GM23338 (cell line): ENCODE data around the gene TENT4B. TPM values are rescaled to one million over a fixed set of nuclear protein-coding genes. Genes with fewer than 3 reads are reported as not detected.

Experiments used
- ATAC-seq: fragments of 200-7000 bp; cut with Tn5 transposase; 3 replicates; pipeline ENCODE4 v1.9.1; 2020
- DNase-seq: peaks from one replicate; pipeline ENCODE4 v3.0.0-alpha.2; 2015; ENCODE audit warnings: low spot score
- H2AFZ ChIP-seq: fragments of 200-600 bp; sonication (generic); 2 replicates; pipeline ENCODE4 v1.8.0; 2016; ENCODE audit warnings: antibody characterized with exemption, mild to moderate bottlenecking, moderate library complexity
- H3F3A ChIP-seq: fragments of 200-600 bp; sonication (generic); replicated peaks from 2 replicates; pipeline ENCODE4 v1.8.0; 2017; ENCODE audit warnings: antibody characterized with exemption, mixed run types, low read depth
- H3K27ac ChIP-seq: fragments of 200-600 bp; sonication (generic); 2 replicates; pipeline ENCODE4 v1.6.1; 2016; ENCODE audit warnings: low read depth
- H3K27me3 ChIP-seq: fragments of 200-600 bp; sonication (generic); 2 replicates; pipeline ENCODE4 v1.8.0; 2016; ENCODE audit warnings: mild to moderate bottlenecking, mixed run types, moderate library complexity; ENCODE audit not compliant: insufficient read depth
- H3K36me3 ChIP-seq: fragments of 200-600 bp; sonication (generic); 2 replicates; pipeline ENCODE4 v1.8.0; 2016; ENCODE audit warnings: mild to moderate bottlenecking; ENCODE audit not compliant: insufficient read depth
- H3K4me1 ChIP-seq: fragments of 200-600 bp; sonication (generic); 2 replicates; pipeline ENCODE4 v1.8.0; 2016; ENCODE audit warnings: mild to moderate bottlenecking, moderate library complexity; ENCODE audit not compliant: insufficient read depth
- H3K4me2 ChIP-seq: fragments of 200-600 bp; sonication (generic); 2 replicates; pipeline ENCODE4 v1.7.1; 2017; ENCODE audit warnings: mixed run types
- H3K4me3 ChIP-seq: fragments of 200-600 bp; sonication (generic); 2 replicates; pipeline ENCODE4 v1.6.1; 2016; ENCODE audit warnings: mixed run types
- H3K79me2 ChIP-seq: fragments of 200-600 bp; sonication (generic); replicated peaks from 2 replicates; pipeline ENCODE4 v1.8.0; 2017; ENCODE audit warnings: mild to moderate bottlenecking; ENCODE audit not compliant: insufficient read depth
- H3K9me2 ChIP-seq: fragments of 200-600 bp; sonication (generic); 2 replicates; pipeline ENCODE4 v1.8.0; 2017; ENCODE audit not compliant: insufficient read depth
- H4K20me1 ChIP-seq: fragments of 200-600 bp; sonication (generic); replicated peaks from 2 replicates; pipeline ENCODE4 v1.8.0; 2017; ENCODE audit warnings: mild to moderate bottlenecking; ENCODE audit not compliant: insufficient read depth
- H3K27ac Mint-ChIP-seq: 2 replicates; pipeline ENCODE4 v1.8.0; 2020; ENCODE audit warnings: inconsistent platforms, mild to moderate bottlenecking, moderate library complexity, mixed read lengths
- H3K27me3 Mint-ChIP-seq: 3 replicates; pipeline ENCODE4 v1.8.0; 2022; ENCODE audit warnings: low read depth, mild to moderate bottlenecking, moderate library complexity, mixed read lengths, inconsistent platforms; ENCODE audit not compliant: insufficient read depth, poor library complexity
- H3K36me3 Mint-ChIP-seq: 3 replicates; pipeline ENCODE4 v1.8.0; 2021; ENCODE audit warnings: low read depth, mild to moderate bottlenecking, inconsistent platforms, moderate library complexity, mixed read lengths
- H3K4me1 Mint-ChIP-seq: 3 replicates; pipeline ENCODE4 v1.8.0; 2020; ENCODE audit warnings: mild to moderate bottlenecking, inconsistent platforms, mixed read lengths
- H3K4me3 Mint-ChIP-seq: 3 replicates; pipeline ENCODE4 v1.8.0; 2021; ENCODE audit warnings: moderate library complexity, mild to moderate bottlenecking, inconsistent platforms, mixed read lengths
- H3K9me3 Mint-ChIP-seq: 3 replicates; pipeline ENCODE4 v1.8.0; 2020; ENCODE audit warnings: moderate library complexity, mild to moderate bottlenecking, inconsistent platforms, mixed read lengths
- EZH2 ChIP-seq: fragments of 200-600 bp; sonication (generic); IDR thresholded peaks from one replicate; pipeline ENCODE4 v1.8.0; 2017; ENCODE audit warnings: antibody characterized with exemption, mild to moderate bottlenecking, low read depth; ENCODE audit not compliant: unreplicated experiment
- POLR2AphosphoS5 ChIP-seq: IDR thresholded peaks from 2 replicates; pipeline ENCODE4 v1.6.1; 2016; ENCODE audit warnings: antibody characterized with exemption, low read depth
- STAT1 ChIP-seq: IDR thresholded peaks from one replicate; pipeline ENCODE4 v1.6.1; 2016; ENCODE audit warnings: antibody characterized with exemption; ENCODE audit not compliant: unreplicated experiment
- polyA plus RNA-seq: library from polyadenylated mRNA; unstranded; fragments of >200 nt; fragmentation: Nextera tagmentation; extraction: Ambion mirVana; gene quantifications from 2 replicates; pipeline ENCODE4 v1.2.1, GENCODE V29; 2016
- total RNA-seq: library from RNA; depleted of rRNA; stranded (reverse); fragments of >200 nt; shearing (Covaris generic); gene quantifications from 2 replicates; pipeline ENCODE4 v1.2.3, GENCODE V29; 2014
- TF ChIP-seq, protein P1 (sequence below): IDR thresholded peaks from one replicate; pipeline ENCODE4 v1.6.1; 2018; ENCODE audit warnings: antibody characterized with exemption; ENCODE audit not compliant: unreplicated experiment
- TF ChIP-seq, protein P2 (sequence below): fragments of 250-450 bp; sonication (Bioruptor Pico); IDR thresholded peaks from 2 replicates; pipeline ENCODE4 v1.5.0; 2020; ENCODE audit warnings: mild to moderate bottlenecking, moderate library complexity
- TF ChIP-seq, protein P3 (sequence below), 2 experiments: fragments of 200-600 bp in 1 of 2; sonication (generic) in 1 of 2; conservative IDR thresholded peaks; 2 replicates each; pipeline versions ENCODE4 v1.5.1 to v1.6.1; 2016 to 2017; ENCODE audit warnings: antibody characterized with exemption in 2 of 2, low read depth in 2 of 2, mild to moderate bottlenecking in 2 of 2, moderate library complexity in 1 of 2

TENT4B gene
- total and polyA plus RNA-seq, 2 experiments from 2014 or later, result 17.6 to 21.3 TPM

DNA sequence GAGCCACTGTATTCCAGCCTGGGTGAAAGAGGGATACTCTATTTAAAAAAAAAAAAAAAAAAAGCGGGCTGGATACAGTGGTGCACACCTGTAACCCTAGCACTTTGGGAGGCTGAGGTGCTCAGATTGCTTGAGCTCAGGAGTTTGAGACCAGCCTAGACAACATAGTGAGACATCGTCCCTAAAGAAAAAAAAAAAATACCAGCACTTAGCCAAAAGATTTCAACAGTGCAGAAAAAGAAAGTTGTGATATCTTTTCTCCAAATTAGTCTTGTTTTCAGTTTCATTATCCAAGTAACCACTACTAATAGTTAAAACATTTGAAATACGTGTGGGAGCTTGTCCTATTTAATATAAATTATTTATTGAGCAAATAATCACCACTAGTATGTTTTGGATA, 48.7 kb downstream of the TENT4B start (continued):
- TF ChIP-seq, protein P1, sequence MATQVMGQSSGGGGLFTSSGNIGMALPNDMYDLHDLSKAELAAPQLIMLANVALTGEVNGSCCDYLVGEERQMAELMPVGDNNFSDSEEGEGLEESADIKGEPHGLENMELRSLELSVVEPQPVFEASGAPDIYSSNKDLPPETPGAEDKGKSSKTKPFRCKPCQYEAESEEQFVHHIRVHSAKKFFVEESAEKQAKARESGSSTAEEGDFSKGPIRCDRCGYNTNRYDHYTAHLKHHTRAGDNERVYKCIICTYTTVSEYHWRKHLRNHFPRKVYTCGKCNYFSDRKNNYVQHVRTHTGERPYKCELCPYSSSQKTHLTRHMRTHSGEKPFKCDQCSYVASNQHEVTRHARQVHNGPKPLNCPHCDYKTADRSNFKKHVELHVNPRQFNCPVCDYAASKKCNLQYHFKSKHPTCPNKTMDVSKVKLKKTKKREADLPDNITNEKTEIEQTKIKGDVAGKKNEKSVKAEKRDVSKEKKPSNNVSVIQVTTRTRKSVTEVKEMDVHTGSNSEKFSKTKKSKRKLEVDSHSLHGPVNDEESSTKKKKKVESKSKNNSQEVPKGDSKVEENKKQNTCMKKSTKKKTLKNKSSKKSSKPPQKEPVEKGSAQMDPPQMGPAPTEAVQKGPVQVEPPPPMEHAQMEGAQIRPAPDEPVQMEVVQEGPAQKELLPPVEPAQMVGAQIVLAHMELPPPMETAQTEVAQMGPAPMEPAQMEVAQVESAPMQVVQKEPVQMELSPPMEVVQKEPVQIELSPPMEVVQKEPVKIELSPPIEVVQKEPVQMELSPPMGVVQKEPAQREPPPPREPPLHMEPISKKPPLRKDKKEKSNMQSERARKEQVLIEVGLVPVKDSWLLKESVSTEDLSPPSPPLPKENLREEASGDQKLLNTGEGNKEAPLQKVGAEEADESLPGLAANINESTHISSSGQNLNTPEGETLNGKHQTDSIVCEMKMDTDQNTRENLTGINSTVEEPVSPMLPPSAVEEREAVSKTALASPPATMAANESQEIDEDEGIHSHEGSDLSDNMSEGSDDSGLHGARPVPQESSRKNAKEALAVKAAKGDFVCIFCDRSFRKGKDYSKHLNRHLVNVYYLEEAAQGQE, result no peak
- TF ChIP-seq, protein P2, sequence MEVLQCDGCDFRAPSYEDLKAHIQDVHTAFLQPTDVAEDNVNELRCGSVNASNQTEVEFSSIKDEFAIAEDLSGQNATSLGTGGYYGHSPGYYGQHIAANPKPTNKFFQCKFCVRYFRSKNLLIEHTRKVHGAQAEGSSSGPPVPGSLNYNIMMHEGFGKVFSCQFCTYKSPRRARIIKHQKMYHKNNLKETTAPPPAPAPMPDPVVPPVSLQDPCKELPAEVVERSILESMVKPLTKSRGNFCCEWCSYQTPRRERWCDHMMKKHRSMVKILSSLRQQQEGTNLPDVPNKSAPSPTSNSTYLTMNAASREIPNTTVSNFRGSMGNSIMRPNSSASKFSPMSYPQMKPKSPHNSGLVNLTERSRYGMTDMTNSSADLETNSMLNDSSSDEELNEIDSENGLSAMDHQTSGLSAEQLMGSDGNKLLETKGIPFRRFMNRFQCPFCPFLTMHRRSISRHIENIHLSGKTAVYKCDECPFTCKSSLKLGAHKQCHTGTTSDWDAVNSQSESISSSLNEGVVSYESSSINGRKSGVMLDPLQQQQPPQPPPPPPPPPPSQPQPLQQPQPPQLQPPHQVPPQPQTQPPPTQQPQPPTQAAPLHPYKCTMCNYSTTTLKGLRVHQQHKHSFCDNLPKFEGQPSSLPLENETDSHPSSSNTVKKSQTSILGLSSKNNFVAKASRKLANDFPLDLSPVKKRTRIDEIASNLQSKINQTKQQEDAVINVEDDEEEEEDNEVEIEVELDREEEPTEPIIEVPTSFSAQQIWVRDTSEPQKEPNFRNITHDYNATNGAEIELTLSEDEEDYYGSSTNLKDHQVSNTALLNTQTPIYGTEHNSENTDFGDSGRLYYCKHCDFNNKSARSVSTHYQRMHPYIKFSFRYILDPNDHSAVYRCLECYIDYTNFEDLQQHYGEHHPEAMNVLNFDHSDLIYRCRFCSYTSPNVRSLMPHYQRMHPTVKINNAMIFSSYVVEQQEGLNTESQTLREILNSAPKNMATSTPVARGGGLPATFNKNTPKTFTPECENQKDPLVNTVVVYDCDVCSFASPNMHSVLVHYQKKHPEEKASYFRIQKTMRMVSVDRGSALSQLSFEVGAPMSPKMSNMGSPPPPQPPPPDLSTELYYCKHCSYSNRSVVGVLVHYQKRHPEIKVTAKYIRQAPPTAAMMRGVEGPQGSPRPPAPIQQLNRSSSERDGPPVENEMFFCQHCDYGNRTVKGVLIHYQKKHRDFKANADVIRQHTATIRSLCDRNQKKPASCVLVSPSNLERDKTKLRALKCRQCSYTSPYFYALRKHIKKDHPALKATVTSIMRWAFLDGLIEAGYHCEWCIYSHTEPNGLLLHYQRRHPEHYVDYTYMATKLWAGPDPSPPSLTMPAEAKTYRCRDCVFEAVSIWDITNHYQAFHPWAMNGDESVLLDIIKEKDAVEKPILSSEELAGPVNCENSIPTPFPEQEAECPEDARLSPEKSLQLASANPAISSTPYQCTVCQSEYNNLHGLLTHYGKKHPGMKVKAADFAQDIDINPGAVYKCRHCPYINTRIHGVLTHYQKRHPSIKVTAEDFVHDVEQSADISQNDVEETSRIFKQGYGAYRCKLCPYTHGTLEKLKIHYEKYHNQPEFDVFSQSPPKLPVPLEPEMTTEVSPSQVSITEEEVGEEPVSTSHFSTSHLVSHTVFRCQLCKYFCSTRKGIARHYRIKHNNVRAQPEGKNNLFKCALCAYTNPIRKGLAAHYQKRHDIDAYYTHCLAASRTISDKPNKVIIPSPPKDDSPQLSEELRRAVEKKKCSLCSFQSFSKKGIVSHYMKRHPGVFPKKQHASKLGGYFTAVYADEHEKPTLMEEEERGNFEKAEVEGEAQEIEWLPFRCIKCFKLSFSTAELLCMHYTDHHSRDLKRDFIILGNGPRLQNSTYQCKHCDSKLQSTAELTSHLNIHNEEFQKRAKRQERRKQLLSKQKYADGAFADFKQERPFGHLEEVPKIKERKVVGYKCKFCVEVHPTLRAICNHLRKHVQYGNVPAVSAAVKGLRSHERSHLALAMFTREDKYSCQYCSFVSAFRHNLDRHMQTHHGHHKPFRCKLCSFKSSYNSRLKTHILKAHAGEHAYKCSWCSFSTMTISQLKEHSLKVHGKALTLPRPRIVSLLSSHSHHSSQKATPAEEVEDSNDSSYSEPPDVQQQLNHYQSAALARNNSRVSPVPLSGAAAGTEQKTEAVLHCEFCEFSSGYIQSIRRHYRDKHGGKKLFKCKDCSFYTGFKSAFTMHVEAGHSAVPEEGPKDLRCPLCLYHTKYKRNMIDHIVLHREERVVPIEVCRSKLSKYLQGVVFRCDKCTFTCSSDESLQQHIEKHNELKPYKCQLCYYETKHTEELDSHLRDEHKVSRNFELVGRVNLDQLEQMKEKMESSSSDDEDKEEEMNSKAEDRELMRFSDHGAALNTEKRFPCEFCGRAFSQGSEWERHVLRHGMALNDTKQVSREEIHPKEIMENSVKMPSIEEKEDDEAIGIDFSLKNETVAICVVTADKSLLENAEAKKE (CRISPR knock-in tag), result no peak
- no peak for TF ChIP-seq POLR2AphosphoS5

DNA sequence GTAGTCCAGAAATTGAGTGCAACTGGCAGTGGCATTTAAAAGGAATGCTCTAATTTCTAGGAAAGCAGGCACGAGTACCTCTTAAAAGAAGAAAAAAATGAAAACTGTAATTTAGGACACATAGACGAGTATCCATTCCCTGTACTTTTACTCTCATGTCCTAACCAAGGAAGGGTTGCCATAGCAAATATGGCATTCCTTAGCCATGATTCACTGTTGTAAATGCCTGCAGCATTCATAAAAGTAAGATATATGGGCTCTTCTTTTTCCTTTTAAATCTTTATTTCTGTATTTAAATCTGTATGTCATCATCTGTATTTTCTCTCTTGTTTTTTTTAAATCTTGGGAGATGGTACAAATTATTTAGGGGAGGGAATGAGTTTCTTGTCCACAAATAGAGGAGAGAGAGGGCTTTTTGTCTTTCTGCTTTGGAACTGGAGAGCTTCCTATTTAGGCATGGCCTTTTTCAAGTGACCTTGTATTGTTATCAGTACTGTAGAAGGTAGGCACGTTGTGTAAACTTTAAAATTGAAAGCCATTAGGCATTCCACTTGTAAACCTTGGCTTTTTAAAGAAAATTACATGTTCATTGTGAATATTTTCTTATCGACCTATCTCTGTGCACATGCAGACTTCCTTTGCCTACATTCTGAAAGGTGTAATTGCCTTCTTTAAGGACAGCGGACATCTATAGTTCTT, 50.0 kb downstream of the TENT4B start:
- Mint-ChIP-seq H3K4me1 (peaks cover 10% of the 10 kb centered on the region), H3K4me3 (no peak overlapping the region), H3K27me3 (no peaks in the 10 kb centered on the region), H3K36me3 (no peaks in the 10 kb centered on the region), H3K27ac (peak overlapping the region; percentile 38; the same call in 1 of the 2 replicates), H3K9me3 (no peaks in the 10 kb centered on the region; the same call in 2 of the 3 replicates)
- ATAC-seq (no peak), DNase-seq (no peak)
- H3K27ac ChIP-seq, result no peak overlapping the region
- peaks cover 16% of the 10 kb centered on the region for H4K20me1 ChIP-seq
- H3K79me2 ChIP-seq, result peaks cover 91% of the 10 kb centered on the region
- H3K27me3 ChIP-seq, result no peaks in the 10 kb centered on the region
- H3K36me3 ChIP-seq, result no peaks in the 10 kb centered on the region
- H3K4me2 ChIP-seq, result no peak overlapping the region
- H2AFZ ChIP-seq, result no peak overlapping the region
- H3K9me2 ChIP-seq, result no peaks in the 10 kb centered on the region
- TF ChIP-seq EZH2 (no peak), STAT1 (no peak)
- TF ChIP-seq, protein P3, sequence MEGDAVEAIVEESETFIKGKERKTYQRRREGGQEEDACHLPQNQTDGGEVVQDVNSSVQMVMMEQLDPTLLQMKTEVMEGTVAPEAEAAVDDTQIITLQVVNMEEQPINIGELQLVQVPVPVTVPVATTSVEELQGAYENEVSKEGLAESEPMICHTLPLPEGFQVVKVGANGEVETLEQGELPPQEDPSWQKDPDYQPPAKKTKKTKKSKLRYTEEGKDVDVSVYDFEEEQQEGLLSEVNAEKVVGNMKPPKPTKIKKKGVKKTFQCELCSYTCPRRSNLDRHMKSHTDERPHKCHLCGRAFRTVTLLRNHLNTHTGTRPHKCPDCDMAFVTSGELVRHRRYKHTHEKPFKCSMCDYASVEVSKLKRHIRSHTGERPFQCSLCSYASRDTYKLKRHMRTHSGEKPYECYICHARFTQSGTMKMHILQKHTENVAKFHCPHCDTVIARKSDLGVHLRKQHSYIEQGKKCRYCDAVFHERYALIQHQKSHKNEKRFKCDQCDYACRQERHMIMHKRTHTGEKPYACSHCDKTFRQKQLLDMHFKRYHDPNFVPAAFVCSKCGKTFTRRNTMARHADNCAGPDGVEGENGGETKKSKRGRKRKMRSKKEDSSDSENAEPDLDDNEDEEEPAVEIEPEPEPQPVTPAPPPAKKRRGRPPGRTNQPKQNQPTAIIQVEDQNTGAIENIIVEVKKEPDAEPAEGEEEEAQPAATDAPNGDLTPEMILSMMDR (conservative IDR thresholded peaks at IDR 0.05; ENCODE audit: low read depth in 2 of 2), result no peak
- no peaks in the 10 kb centered on the region for H3F3A ChIP-seq
- no peak overlapping the region for H3K4me3 ChIP-seq
- no peaks in the 10 kb centered on the region for H3K4me1 ChIP-seq
